ENCODE data around the gene ACTN3. TPM values are rescaled to one million over a fixed set of nuclear protein-coding genes. Genes with fewer than 3 reads are reported as not detected.

Gene ACTN3
- total and polyA plus RNA-seq, 2 experiments from 2014 or later = not detected

DNA sequence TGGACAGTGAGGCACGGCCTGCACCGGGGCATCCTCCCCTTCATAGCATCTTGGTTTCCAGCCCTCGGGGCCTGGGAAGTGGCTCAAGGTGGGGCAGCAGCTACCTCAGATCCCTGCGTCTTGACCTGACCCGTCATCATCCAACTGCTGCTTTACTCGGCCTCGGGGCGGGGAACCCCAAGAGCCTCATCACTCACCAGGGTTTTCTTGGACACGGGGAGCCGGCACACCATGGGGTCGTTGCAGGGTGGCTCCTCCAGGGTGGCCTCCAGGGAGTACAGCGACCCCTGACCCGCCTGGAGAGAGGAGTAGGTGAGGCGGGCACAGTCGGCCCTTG is 21.1 kb downstream of the ACTN3 start:
- Histone ChIP-seq H3K9ac (peak overlapping the region; percentile 68), H3K27ac (no peak overlapping the region), H3F3A (ENCODE audit: insufficient read depth) (no peaks in the 10 kb centered on the region), H3K4me3 (peak overlapping the region; percentile 63), H4K20me1 (ENCODE audit: insufficient read depth) (no peaks in the 10 kb centered on the region), H3K4me1 (ENCODE audit: insufficient read depth) (no peaks in the 10 kb centered on the region), H3K9me2 (ENCODE audit: insufficient read depth) (no peaks in the 10 kb centered on the region), H2AFZ (peak overlapping the region; percentile 79), H3K27me3 (replicated peaks; ENCODE audit: insufficient read depth) (no peaks in the 10 kb centered on the region), H3K36me3 (ENCODE audit: low read depth) (no peaks in the 10 kb centered on the region), H3K9me3 (ENCODE audit: low read depth) (no peaks in the 10 kb centered on the region), H3K79me2 (ENCODE audit: insufficient read depth) (no peaks in the 10 kb centered on the region), H3K4me2 (ENCODE audit: unreplicated experiment) (peak overlapping the region; percentile 78)
- in situ Hi-C loops (cut with MboI) = no loop called here
- WGBS, 2 experiments (ENCODE audit: low coverage in 1 of 2, low lambda C conversion rate in 2 of 2, missing lambda C conversion rate in 2 of 2) = 29 to 35% methylated on average over 15 of the region's 15 CpGs
- TF ChIP-seq EZH2 (IDR thresholded peaks at IDR 0.05; ENCODE audit: insufficient read depth, poor library complexity, severe bottlenecking) (no peak), EZH2phosphoT487 (IDR thresholded peaks at IDR 0.05; ENCODE audit: insufficient read depth, low read depth) (no peak)
- DNase-seq = no peak

DNA sequence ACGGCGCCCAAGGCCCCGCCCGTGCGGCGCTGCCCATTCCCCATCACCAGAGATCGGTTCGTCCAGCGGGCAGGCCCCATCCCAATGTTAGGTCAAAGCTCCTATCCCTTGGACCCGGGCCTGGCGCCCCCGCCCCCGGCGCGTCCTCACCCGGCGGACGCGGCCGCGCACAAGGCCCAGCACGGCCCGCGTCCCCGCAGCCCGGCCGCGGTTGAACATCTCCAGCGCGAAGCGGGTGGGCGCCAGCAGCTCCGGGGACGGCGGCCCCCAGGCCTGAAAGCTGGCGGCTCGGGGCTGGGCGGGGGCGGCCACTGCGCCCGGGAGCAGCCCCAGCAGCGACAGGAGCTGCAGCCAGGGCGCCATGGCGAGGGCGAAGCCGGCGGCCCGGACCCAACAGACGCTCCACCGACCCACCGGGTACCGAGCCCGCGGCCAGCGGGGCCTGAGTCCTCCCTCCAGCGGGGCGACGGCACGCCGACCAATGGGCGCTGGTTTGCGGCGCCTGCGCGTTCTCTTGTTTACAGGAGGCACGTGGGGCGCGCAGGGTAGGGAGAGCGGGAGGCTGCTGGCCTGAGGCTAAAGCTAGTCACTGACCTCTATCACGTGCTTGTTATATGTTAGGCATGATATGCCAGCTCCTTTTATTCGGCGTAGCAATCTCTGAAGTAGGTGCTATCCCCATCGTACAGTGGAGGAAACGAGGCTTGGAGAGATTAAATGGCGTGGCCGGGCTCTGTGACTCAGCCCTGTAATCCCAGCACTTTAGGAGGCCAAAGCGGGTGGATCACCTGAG is 21.6 kb downstream of the ACTN3 start, which contains the start of gene CTSF:
Gene CTSF, minus strand, starts transcription at position 483 of the 793 bp plus-strand sequence. Its CDS starts 120 bp downstream, at position 363.
- H3K9me3 ChIP-seq (ENCODE audit: low read depth) = no peaks in the 10 kb centered on the region
- no peaks in the 10 kb centered on the region for H3K4me1 ChIP-seq (ENCODE audit: insufficient read depth)
- H3K9me2 ChIP-seq (ENCODE audit: insufficient read depth) = no peaks in the 10 kb centered on the region
- in situ Hi-C loops (cut with MboI) = no loop called here
- peak within 1 kb of the TSS; percentile 79 for H2AFZ ChIP-seq
- peak within 1 kb of the TSS; percentile 68 for H3K9ac ChIP-seq
- H3K36me3 ChIP-seq (ENCODE audit: low read depth) = no peaks in the 10 kb centered on the region
- TF ChIP-seq EZH2 (IDR thresholded peaks at IDR 0.05; ENCODE audit: insufficient read depth, poor library complexity, severe bottlenecking) (no peak), EZH2phosphoT487 (IDR thresholded peaks at IDR 0.05; ENCODE audit: insufficient read depth, low read depth) (no peak)
- DNase-seq = peak; percentile 89
- H3K4me3 ChIP-seq = peak within 1 kb of the TSS; percentile 63
- H4K20me1 ChIP-seq (ENCODE audit: insufficient read depth) = no peaks in the 10 kb centered on the region
- no peaks in the 10 kb centered on the region for H3F3A ChIP-seq (ENCODE audit: insufficient read depth)
- no peak within 1 kb of the TSS for H3K27ac ChIP-seq
- no peaks in the 10 kb centered on the region for H3K27me3 ChIP-seq (replicated peaks; ENCODE audit: insufficient read depth)
- H3K79me2 ChIP-seq (ENCODE audit: insufficient read depth) = no peaks in the 10 kb centered on the region
- WGBS, 2 experiments (ENCODE audit: low coverage in 1 of 2, low lambda C conversion rate in 2 of 2, missing lambda C conversion rate in 2 of 2) = 4 to 5% methylated on average over 44 to 53 of the region's 77 CpGs
- peak within 1 kb of the TSS; percentile 78 for H3K4me2 ChIP-seq (ENCODE audit: unreplicated experiment)

DNA sequence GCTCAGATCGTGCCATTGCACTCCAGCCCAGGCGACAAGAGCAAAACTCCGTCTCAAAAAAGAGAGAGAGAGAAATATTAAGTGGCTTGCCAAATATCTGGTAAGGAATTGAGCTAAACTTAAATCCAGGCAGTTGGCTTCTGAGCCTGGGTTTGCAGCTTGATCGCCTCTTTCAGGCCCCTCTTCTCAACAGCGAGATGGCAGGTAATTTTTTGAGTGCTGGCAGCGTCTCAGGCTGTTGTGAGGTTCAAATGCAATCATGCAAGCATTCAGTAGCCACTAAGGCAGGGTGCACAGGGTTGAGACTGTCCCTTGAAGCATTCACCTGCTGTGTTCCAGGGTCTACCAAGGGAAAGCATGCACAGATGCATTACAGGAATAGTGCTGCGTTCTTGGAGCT is 22.4 kb downstream of the ACTN3 start:
- Histone ChIP-seq H3K79me2 (ENCODE audit: insufficient read depth) (no peaks in the 10 kb centered on the region), H3K9me3 (ENCODE audit: low read depth) (no peaks in the 10 kb centered on the region), H3K27ac (no peak overlapping the region), H3K9ac (no peak overlapping the region), H3K36me3 (ENCODE audit: low read depth) (no peaks in the 10 kb centered on the region), H3K4me3 (no peak overlapping the region; the same call in 1 of the 2 replicates), H3F3A (ENCODE audit: insufficient read depth) (no peaks in the 10 kb centered on the region), H3K9me2 (ENCODE audit: insufficient read depth) (no peaks in the 10 kb centered on the region), H3K4me2 (ENCODE audit: unreplicated experiment) (no peak overlapping the region), H3K27me3 (replicated peaks; ENCODE audit: insufficient read depth) (0 out of 2 replicates have a peak, but pooled peaks cover under 1% of the 10 kb centered on the region), H2AFZ (peak overlapping the region; percentile 79), H4K20me1 (ENCODE audit: insufficient read depth) (no peaks in the 10 kb centered on the region), H3K4me1 (ENCODE audit: insufficient read depth) (peaks cover 2% of the 10 kb centered on the region; the same call in 1 of the 2 replicates)
- WGBS, 2 experiments (ENCODE audit: low coverage in 1 of 2, low lambda C conversion rate in 2 of 2, missing lambda C conversion rate in 2 of 2) = 68 to 71% methylated on average over 7 of the region's 7 CpGs
- TF ChIP-seq EZH2 (IDR thresholded peaks at IDR 0.05; ENCODE audit: insufficient read depth, poor library complexity, severe bottlenecking) (no peak), EZH2phosphoT487 (IDR thresholded peaks at IDR 0.05; ENCODE audit: insufficient read depth, low read depth) (no peak)
- DNase-seq = no peak
- in situ Hi-C loops (cut with MboI) = no loop called here

DNA sequence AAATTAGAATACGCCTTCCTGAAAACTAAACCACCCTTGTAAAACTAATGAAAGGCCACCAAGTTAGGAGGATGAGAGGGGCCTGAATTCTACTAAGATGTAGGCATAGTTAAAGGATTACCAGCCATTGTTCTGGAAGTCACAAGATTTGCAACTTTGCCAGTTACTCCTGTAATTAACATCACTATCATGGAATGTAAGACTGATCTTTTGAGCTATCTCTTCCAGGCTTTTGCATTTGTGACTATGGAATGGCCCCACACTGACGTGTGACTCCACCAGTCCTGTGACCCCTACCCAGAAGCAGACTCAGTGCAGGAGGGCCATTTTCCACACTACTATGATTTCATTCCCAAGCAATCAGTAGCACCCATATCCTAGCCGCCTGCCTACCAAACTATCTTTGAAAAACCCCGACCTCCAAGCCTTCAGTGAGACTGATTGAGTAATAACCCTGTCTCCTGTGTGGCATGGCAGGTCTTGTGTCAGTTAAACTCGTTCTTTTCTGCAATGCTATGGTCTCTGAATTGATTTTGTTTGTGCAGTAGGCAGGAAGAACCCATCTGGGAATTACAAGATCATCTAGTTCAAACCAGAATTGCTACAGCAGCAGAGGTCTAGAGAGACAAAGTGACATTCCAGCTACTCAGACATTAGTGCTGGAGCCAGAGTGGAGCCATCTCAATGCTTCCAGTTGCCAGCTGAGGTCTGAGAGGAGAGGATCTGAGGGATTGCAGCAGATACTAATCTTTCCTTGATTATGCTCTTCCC is 23.6 kb downstream of the ACTN3 start:
- no peaks in the 10 kb centered on the region for H3K36me3 ChIP-seq (ENCODE audit: low read depth)
- no peak overlapping the region for H3K4me3 ChIP-seq
- H3K9me2 ChIP-seq (ENCODE audit: insufficient read depth) = no peaks in the 10 kb centered on the region
- H2AFZ ChIP-seq = no peak overlapping the region
- no peak overlapping the region for H3K9ac ChIP-seq
- H3K79me2 ChIP-seq (ENCODE audit: insufficient read depth) = no peaks in the 10 kb centered on the region
- TF ChIP-seq EZH2phosphoT487 (IDR thresholded peaks at IDR 0.05; ENCODE audit: insufficient read depth, low read depth) = no peak
- no peak for TF ChIP-seq EZH2 (IDR thresholded peaks at IDR 0.05; ENCODE audit: insufficient read depth, poor library complexity, severe bottlenecking)
- peaks cover 2% of the 10 kb centered on the region; the same call in 1 of the 2 replicates for H3K4me1 ChIP-seq (ENCODE audit: insufficient read depth)
- no peaks in the 10 kb centered on the region for H3F3A ChIP-seq (ENCODE audit: insufficient read depth)
- H3K4me2 ChIP-seq (ENCODE audit: unreplicated experiment) = no peak overlapping the region
- H3K27ac ChIP-seq = no peak overlapping the region
- 0 out of 2 replicates have a peak, but pooled peaks cover 3% of the 10 kb centered on the region for H3K27me3 ChIP-seq (replicated peaks; ENCODE audit: insufficient read depth)
- WGBS, 2 experiments (ENCODE audit: low coverage in 1 of 2, low lambda C conversion rate in 2 of 2, missing lambda C conversion rate in 2 of 2) = 41 to 45% methylated on average over 5 of the region's 5 CpGs
- no peaks in the 10 kb centered on the region for H4K20me1 ChIP-seq (ENCODE audit: insufficient read depth)
- H3K9me3 ChIP-seq (ENCODE audit: low read depth) = no peaks in the 10 kb centered on the region
- in situ Hi-C loops (cut with MboI) = no loop called here
- DNase-seq = no peak

Data from GM23248 (cell line).